HG03432 (cell line): Measurements from ENCODE around the gene KIAA1549.
"Not testable (repeated sequence)": the region's sequence is repeated elsewhere in the genome, so short reads cannot be mapped to it uniquely, and the experiment has no call there.

Experiments used
- ATAC-seq: cut with Tn5 transposase; IDR thresholded peaks from one replicate; pipeline ENCODE4 v1.9.1; 2021; ENCODE audit warnings: mild to moderate bottlenecking, moderate library complexity; ENCODE audit not compliant: unreplicated experiment

Gene KIAA1549

DNA sequence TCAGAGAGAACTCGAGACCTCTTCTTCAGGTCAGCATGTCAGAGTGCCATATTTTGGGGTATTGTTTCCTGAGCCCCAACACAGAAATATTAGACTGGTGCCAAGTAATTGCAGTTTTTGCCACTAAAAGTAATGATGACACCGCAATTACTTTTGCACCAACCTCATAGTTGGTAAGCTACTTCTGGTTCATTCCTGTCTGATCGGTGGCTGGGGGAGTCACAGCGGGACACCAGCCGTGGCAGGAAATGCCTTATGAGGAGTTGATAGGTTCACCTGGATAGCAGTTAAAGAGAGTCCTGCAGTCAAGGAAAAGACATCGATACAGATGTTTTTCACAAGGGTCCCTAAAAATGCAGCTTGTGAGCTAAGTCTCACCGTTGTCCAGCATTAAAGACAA is 159.3 kb downstream of the KIAA1549 start:
- no peak for ATAC-seq

DNA sequence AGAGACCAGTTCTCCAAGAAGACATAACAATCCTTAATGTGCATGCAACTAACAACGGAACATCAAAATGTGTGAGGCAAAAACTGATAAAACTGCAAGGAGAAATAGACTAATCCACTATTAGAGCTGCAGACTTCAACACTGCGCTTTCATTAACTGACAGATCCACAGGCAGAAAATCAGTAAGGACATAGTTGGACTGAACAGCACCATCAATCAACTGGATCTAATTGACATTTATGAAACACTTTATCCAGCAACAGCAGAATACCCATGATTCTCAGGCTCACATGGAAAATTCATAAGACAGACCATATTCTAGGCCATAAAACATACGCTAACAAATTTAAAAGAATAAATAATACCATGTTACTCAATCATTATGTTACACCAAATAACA is 161.6 kb downstream of the KIAA1549 start:
- ATAC-seq: no peak

DNA sequence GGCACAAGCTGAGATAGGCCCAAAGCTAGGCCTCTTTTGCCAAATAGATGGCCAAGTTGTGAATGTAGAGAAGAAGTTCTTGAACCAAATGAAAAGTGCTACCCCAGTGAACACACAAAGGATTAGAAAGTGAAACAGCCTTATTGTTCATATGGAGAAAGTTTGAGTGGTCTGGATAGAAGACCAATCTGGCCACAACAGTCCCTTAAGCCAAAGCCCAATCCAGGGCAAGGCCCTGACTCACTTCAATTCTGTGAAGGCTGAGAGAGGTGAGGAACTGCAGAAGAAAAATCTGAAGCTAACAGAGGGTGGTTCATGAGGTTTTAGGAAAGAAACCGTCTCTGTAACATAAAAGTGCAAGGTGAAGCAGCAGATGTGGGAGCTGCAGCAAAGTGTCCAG is 164.5 kb downstream of the KIAA1549 start:
- ATAC-seq: no peak

DNA sequence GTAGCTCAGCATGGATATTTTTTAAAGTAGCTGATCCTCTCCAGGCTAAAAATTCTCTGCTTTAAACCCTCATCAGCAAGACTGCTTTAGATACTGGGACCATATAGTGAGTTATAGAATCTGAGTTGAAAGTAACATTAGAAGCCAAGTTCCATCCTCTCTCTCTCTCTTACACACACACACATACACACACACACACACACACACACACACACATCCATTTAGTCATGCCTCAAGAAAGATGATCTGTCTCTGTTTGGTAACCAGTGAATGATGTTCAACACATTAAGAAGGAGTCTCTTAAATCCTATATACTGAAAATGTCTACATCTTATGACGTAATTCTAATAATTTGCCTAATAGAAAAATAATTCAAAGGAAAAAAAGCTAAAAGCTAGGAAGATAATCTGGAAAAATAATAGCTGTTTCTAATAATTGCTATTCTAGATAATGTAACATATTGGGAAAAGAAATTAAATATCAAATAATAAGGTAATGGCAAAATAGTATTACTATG is 166.3 kb downstream of the KIAA1549 start:
- ATAC-seq: no peak

DNA sequence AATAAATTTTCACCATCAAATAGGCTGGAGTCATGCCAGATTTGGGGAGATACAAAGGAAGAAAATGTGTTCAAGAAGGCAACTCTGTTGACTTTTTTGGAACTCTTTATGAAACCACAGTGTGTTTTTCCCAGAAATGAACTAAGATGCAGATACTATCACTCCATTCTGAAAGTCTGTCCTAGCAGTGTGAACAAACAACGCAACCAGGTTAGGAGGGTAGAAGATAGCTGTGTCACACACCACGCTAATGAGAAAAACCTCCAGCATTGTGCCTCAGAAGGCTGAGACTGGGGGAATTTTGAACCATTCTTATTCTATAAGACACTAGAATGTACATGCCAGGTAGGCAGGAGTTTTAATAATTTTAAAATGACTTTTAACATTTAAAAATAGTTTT is 167.2 kb downstream of the KIAA1549 start:
- no peak for ATAC-seq

DNA sequence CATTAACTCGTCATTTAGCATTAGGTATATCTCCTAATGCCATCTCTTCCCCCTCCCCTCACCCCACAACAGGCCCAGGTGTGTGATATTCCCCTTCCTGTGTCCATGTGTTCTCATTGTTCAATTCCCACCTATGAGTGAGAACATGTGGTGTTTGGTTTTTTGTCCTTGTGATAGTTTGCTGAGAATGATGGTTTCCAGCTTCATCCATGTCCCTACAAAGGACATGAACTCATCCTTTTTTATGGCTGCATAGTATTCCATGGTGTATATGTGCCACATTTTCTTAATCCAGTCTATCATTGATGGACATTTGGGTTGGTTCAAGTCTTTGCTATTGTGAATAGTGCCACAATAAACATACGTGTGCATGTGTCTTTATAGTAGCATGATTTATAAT is 169.9 kb downstream of the KIAA1549 start:
- not testable (repeated sequence) for ATAC-seq

DNA sequence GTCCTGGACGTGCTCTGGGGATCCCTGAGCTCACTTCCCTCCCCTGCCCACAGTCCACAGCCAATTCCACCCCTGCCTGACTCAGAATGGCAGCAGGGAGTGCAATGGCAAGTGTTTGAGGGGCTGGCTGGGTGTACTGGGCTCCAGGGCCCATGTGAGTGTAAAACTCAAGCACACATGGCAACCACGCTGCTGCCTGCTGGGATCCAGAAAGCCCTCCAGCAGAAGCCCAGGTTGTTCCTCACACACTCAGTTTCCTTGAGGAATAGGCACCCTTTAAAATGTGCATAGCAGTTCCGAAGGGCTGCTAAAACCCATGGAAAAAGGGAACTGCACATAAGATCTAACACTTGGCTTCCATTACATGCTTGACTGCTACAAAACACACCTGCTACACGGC is 171.8 kb downstream of the KIAA1549 start:
- ATAC-seq: no peak

DNA sequence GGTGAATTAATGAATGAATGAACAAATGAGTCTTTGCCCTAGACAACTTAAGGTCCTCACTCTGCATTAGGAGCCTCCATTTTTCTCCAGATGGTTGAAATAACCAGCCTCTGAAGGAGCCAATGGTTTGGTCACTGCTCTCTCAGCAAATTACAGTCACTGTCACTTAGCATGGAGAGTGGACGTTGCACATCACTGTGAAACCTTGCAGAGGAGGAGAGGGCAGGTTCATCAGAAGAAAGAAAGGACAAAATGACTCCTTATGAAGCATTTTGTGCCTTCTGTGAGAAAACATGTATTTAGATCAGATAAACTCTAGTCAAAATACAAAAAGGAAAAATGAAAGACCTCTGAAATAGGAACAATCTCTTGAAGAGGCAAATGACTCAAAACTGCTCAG is 176.6 kb downstream of the KIAA1549 start:
- ATAC-seq: no peak

DNA sequence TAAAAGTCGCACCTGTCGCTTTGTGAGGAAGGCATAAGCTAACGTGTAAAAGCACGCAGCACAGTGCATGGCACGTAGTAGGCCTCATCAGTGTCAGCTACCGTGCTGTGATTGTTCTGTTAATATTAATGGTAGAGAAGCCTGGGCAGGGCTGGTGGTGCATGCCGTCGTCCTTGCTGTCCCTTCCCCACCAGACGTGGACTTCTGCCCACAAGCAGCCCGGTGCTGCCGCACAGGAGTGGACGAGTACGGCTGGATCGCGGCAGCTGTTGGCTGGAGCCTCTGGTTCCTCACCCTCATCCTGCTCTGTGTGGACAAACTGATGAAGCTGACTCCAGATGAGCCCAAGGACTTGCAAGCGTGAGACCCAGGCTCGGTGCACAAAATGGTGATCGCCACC is 178.5 kb downstream of the KIAA1549 start:
- ATAC-seq: no peak

DNA sequence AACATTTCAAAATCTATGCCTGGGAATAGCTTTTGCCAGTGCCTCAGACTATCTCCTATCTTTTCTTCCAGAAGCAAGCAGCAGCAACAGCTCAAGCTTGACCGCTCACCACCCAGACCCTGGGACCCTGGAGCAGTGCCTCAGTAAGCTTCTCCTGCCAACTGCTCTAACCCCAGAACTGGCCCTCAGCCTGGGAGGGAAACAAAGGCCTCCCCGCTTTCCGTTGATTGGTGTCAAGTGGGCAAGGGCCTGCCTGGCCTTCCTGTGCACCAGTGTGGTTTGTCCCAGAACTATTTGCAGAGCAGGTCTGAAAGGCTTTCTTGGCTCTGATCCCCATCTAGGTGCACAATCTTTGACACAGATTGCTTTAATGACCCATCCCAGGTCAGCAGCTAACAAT is 179.9 kb downstream of the KIAA1549 start:
- ATAC-seq: no peak

DNA sequence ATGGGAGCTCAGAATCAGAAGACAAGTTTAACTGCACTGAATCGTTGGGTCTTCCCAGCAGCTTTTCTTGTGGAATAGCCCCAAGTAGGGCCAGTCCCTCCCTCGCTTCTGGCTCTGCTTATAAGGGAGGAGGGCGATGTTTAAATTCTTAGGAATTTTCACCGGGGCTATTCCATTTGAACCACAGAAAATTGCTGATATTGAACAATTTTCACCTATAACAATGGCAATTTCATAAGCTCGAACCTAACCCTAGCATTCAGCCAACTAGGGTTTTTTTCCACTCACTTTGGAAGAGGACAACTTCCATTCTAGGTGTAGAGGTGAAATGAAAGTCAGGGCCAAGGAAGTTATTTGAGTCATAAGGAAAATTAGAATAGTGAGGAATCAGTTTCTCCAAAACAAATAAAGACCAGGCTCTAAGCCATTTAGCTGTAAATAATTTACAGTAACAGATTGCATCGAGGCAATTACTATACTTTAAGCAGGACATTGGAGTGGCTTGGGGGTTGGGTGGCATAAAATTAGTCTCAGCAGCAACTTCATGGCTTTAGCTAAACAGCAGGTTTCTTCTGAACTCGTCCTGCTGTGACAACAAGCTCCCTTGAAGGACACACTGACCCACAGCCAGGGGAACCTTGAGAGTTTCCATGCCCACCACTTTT is 181.7 kb downstream of the KIAA1549 start:
- ATAC-seq: no peak

DNA sequence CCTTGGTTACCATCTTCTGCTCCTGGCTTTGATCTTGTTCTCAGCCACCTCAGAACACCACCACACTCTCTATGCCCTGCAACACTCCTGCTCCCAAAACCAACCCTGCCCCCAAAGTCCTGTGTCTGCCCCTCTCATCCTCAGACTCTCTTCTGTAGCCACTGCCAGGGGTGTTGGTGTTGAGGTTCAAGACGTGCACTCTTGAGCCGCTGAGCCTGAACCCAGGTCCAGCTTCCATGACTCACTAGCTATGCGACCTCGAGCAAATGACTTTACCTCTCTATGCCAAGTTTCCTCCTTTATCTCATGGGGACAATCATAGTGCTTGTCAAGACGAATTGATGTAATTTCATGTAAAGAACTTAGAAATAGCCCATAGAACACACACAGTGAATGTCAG is 182.4 kb downstream of the KIAA1549 start:
- ATAC-seq: no peak

DNA sequence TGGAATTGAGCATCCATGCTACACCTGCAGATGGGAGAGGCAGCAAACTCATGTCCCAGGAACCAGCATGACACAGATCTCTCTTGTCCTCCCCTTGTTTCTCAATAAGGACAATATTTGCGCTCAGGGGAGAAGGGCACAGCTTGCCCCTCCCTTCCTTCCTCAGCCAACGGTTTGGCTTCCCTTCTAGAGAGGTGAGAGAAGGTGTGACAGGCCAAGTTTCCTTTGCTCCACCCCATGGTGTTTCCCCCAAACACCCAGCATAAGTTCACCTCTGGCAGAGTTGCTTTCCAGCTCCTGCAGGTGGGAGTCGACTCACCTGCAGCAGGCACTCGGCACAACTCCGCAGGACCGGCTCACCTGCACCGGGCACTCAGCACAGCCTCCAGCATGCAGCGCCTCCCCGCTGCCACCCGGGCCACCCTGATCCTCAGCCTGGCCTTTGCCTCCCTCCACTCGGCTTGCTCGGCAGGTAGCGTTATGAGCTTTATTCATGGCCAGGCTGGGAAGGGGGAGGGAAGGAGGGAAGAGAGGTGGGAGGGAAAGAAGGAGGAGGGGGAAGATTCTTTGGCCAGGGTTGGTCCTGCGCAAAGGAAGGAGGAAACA is 183.4 kb downstream of the KIAA1549 start, which contains the start of the genes ATP6V0A4 and TMEM213:
TSS of gene ATP6V0A4 (minus strand) at position 482 of the 606 bp plus-strand sequence. CDS start 26,949 bp downstream, outside the sequence.
TSS of gene TMEM213 (plus strand) at position 280 of the 606 bp plus-strand sequence. CDS start at position 391, 111 bp downstream.
- ATAC-seq: no peak

DNA sequence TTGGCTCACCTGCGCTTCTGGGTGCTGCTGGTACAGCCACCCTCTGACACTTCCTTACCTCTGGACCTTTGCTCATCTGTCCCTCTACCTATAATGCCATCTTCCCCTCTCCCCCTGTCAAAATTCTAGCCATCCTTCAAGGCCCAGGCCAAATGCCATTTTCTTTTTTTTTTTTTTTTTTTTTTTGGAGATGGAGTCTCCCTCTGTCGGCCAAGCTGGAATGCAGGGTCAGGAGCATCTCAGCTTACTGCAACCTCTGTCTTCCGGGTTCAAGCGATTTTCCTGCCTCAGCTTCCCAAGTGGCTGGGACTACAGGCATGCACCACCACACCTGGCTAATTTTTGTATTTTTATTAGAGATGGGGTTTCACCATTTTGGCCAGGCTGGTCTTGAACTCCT is 184.1 kb downstream of the KIAA1549 start:
- not testable (repeated sequence) for ATAC-seq

DNA sequence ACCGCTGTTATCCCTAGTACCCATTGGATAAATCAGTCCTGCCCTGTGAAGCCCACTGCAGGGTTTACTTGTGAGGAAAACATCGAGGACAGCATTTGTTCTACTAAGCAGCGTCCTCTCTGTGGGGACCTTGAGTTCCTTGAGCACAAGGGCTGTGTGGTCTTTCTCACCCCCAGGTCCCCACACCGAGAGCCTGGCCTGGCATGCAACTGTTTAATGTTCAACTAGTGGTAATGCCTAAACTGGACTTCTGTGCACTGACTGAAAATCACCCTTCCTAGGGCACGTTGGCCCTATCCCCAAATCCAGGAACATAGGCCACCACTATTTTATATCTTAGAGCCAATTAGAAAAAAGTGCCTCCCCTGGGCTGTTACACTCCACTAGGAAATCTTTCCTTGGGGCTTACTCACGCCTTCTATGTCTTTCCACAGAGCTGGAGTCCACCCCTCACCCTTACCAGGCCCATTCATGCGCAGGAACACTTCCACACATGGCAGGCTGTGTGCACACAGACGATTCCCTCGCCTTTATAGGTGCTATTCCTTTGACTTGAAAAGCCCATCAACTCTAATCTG is 185.1 kb downstream of the KIAA1549 start:
- ATAC-seq: no peak

DNA sequence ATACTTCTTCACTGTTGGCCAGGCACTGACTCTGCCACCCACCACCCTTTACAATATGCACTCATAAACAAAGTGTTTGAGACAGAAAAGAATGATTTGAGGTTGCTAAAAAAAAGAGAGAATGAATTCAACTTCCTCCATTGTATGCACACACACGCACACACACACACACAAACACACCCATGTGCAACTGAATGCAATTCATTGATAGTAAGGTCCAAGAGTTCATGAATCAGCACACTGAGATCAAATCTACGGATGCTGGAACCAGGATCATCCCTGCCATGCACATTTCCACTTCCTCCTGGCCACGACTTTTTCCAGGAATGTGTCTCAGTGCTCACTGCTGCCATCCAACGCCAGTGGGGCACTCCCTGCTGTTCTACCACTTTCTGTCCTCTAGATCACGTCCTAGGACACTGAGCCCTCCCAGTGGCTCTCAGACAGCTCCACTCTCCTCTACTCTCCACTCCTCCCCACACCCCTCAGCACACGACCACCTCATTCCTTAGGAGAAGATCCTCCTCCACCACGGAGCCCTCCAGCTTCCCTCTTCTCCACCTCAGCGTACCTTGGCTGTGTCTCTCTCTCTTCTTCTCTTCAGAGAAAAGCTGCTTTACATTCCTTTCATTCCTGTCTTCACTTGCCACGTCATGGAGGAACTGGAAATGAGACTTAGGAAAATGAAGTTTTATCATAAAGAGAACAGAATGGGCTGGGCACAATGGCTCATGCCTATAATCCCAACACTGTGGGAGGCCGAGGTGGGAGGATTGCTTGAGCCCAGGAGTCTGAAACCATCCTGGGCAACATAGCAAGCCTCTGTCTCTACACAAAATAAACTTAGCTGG is 195.4 kb downstream of the KIAA1549 start:
- ATAC-seq: no peak

DNA sequence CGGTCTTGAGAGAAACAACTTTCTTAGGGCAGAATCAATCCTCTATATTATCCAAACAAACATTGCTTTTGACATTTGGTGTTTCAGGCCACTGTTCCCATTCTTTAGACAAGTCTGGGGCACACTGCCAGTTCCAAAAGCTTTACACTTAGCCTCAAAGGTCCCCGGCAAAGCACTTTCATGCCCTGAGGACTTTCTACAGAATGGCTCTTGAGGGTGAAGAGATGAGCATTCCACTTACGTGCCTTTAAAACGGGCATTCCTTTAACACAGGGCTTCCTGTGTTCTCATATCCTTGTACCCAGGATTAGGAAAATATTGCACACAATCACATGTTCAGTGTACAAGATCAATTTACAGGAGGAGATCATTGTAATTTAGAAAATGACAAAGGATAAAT is 196.5 kb downstream of the KIAA1549 start:
- no peak for ATAC-seq
